Measurements from ENCODE around the gene CALN1.
"Not testable (repeated sequence)": the region's sequence is repeated elsewhere in the genome, so short reads cannot be mapped to it uniquely, and the experiment has no call there.

Gene CALN1

DNA sequence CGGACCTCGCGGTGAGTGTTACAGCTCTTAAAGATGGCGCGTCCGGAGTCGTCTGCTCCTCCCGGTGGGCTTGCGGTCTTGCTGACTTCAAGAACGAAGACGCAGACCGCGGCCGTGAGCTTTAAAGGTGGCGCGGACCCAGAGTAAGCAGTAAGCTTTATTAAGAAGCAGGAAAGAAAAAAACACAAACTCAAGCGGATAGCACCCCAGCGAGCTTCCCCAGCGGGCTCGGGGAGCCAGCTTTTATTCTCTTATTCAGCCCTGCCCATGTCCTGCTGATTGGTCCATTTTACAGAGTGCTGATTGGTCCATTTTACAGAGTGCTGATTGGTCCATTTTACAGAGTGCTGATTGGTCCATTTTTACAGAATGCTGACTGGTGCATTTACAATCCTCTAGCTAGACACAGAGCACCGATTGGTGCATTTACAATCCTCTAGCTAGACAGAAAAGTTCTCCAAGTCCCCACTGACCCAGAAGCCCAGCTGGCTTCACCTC is at the start of gene CALN1:
Gene CALN1, minus strand, starts transcription at position 218 of the 498 bp plus-strand sequence.
- peak; percentile 54 for DNase-seq (ENCODE audit: low spot score)
- not testable (repeated sequence) for FAIRE-seq

DNA sequence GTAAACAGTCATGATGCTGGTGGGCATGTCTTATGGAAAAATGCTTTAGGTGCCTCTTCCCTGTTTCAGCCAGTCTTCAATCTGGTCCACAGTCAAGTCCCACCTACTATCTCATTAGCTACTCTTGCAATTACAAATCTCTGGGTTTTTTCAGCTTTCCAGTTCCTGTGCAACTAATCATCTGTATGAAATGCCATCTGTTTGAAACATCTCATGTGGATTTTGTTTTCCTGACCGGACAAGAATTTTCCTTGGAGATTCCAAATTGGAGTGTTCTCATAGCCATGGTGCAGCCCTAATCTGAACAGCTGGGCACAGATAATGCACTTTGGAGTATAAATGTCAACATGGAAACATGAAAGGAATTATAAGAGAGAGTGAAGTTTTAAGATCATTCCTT is 41.3 kb upstream of the CALN1 start:
- FAIRE-seq (no peak), DNase-seq (ENCODE audit: low spot score) (no peak)

DNA sequence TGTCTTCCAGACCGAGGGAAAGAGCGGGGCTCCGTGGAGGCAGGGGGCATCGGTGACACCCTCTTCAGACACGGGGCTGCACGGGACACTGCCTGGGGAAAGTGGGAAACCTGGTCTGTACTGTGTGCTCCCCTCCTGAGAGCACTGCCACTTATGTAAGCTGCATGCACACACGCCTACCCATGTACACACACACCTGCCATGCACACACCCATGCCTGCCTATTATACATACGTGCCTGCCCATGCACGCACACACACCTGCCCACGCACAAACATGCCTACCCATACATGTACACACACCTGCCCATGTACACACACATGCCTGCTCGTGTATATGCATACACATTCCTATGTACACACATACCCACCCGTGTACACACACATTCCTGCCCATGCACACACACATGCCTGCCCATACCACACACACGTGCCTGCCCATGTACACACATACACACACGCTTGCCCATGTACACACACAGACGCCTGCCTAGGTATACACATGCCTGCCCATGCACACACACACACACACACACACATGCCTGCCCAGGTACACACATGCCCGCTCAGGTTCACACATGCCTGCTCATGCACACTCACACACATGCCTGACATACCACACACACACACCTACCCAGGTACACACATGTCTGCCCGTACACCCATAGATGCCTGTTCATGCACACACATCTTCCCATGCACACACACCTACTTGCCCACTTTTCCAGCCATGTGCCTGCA is 35.5 kb upstream of the CALN1 start:
- DNase-seq (ENCODE audit: low spot score) (no peak), FAIRE-seq (peak; percentile 88)

DNA sequence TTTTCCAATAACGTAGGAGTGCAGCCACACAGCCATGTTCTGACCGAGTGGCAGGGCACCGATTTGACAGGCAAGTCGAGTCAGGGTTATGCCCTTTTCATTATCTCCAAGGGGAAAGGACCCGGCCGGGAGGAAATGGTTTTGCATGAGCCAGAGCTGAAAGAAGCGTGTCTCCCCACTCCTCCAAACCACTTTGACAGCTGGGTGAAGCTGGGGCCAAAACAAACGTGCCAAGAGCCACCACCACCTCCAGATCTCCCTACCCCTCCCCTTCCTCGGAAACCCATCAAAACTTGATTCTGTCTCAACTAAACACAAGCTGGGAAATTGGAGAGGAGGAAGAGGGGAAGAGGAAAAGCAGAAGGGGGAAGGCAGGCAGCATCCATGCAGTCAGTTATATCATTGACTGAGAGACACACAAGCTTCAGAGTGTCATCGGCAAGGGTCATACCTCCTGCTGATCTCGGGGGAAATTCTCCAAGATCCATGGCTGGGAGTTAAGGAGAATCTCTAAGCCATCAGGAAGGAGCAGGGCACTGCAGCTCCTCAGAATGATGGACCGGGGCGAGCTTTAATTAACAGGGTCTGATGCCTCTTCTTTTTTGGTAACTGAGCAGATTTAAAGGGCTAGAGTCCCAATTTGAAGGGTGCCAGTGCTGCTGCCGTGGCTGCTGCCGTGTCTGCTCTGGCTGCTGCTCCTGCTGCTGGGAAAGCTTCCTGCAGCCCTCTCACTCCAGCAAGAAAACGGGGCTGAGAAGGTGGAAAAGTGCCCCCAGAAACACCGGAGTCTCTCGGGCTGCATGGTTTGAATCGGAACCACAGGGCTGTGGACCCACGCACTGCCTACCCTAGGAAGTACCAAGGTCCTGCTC is 34.7 kb upstream of the CALN1 start:
- FAIRE-seq (no peak), DNase-seq (ENCODE audit: low spot score) (peak; percentile 21)

DNA sequence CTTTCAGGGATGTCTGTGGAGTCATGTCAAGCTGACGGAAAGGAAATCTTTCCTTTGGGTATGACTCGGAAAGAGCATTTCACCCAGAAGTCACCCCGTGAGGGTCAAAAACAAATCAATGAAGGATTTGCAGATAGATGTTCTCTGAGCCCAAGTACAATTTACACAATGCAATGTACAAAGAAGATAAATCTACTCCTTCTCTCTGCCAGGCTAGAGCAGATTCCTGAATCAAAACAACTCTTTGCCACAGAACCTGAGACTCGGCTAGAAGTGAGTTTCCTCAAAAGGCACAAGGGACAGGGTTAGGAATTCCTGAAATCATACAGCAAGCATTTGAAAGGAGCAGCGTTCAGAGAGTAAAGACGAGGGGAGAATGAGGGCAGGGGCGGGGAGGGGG is 34.0 kb upstream of the CALN1 start:
- DNase-seq (ENCODE audit: low spot score) (no peak), FAIRE-seq (no peak)

DNA sequence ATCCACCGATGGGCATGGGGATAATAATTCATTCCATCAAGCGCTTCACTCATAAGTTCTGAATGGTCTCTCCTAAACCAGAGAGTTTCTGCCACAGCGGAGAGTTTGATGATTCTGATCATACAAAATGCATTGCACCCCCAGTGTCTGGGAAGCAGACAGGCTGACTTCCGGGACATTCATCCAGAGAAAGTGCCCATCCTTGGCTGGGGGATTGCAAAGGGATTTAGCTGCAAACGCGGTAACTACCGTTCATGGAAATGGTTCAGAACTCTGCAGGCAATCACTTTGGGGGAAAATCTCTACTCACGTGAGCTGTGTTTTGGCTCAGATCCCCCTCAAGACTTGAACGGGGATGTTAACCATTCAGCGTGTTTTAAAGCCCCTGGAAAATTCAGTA is 33.4 kb upstream of the CALN1 start:
- no peak for FAIRE-seq
- DNase-seq (ENCODE audit: low spot score): no peak

DNA sequence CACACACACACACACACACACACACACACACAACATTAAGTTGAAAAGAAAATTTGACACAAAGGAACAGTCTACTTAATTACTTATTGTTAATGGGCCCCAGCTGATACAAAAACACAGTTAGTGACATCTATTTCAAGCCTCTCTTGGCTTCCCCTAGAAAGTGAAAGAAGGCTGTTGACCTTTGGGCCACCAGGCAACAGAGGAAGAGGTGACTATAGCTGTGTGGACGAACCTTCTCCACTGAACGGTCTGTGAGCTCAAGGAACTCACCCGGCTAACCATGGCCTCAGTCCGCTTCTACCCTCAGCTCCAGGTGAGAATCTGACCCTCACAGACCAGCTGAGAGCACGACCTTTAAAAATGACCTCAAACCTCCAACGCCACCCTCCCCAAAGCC is 32.9 kb upstream of the CALN1 start:
- DNase-seq (ENCODE audit: low spot score) (no peak), FAIRE-seq (no peak)

DNA sequence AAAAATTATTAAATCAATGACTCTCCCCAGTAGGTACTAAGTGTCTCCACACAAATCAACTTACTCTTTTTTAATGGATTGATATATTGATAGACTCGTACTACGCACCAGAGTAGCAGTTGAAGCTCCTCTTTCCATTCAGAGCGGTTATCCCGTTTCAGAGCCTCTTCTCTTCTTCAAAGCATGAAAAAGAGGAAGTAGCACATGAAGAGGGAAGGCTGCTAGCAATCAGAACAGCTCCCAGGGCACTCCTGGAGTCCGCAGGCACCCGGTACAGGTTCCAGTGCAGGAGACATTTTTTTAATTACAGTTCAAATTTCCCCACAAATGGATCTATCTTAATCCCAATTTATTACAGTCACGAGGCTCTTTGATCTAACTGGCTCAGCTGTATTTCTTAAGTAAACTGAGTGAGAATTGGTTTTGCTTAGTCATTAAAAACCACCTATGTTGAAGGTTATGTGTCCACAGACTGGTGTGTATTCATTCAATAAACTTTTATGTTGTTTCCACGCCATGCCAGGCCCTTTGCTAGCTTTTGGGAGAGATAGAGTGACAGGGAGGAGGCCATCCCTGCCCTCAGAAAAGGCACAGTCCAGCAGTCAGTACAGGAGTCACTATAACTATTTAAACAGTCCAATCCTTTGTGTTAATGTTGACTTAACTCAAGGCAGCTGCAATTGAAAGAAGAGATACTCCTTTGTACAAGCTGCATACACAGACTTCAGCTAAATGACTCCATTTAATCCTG is 32.1 kb upstream of the CALN1 start:
- FAIRE-seq: no peak

DNA sequence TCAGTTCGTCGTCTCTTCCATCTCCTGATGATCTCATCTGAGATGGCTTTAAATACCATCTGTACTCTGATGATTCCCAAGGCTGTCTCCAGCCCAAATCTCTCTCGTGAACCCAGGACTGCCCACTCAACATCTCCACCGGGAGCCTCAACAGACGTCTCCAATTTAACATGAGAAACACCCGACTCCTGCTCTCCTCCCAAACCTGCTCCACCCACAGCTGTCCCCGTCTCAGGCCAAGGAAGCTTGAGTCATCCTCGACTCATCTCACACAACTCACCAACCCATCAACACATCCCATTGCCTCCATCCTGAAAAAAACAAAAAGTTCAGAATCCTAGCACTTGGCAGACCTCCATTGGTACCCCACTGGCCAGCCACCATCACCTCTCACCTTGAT is 29.7 kb upstream of the CALN1 start:
- FAIRE-seq (no peak), DNase-seq (ENCODE audit: low spot score) (peak; percentile 42)

More for the DNA sequence above, 32.1 kb upstream of the CALN1 start:
- no peak for DNase-seq (ENCODE audit: low spot score)

DNA sequence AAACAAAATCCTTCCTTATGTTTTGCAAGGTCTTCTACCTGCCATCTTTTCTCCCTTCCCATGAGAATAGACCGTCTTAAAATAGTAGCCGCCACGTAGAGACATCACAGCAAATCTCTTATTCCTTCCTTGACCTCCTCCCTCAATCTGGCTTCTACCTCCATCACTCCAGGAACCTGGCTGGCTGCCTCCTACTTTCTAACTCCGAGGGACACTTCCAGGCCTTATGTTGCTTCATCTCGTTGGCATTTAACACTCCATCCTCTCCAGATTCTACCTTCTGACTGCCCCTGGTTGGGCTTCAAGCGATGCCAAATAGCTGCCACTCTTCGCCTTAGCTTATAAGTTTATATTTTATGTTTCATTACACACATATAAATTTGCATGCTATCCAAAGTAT is 26.4 kb upstream of the CALN1 start:
- FAIRE-seq: no peak
- no peak for DNase-seq (ENCODE audit: low spot score)

DNA sequence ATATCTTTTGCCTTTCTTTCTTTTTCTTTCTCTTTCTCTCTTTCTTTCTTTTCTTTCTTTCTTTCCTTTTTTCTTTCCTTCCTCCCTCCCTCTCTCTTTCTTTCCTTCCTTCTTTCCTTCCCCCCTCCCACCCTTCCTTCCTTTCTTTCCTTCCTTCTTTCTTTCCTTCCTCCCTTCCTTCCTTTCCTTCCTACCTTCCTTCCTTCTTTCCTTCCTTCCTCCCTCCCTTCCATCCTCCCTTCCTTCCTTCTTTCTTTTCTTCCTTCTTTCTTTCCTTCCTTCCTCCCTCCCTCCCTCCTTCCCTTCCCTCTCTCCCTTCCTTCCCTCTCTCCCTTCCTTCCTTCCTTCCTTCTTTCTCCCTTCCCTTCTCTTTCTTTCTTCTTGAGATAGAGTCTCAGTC is 25.5 kb upstream of the CALN1 start:
- FAIRE-seq: no peak
- DNase-seq (ENCODE audit: low spot score): no peak

DNA sequence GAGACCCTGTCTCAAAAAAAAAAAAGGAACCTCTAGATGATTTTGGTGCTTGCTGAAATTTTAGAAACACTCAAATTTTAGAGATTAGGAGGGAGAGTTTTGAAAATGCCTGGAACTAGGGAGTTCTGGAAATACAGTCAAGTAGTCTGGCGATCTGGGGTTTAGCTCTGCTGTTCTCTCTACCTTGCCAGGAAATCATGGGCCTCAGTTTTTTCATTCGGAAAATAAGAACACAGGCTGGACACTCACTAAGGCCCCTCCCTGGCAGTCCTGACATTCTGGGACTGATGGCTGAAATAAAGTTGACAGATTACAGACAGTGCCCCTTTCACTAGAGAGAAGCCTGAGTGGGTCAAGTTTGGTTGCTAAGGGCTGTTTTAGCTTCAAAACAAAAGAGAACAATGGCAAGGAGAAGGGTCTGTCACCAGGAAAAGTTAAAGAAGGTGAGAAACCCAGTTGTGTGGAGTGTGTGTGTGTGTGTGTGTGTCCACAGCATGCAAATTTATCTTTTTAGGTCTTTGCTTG is 25.0 kb upstream of the CALN1 start:
- no peak for FAIRE-seq
- no peak for DNase-seq (ENCODE audit: low spot score)

DNA sequence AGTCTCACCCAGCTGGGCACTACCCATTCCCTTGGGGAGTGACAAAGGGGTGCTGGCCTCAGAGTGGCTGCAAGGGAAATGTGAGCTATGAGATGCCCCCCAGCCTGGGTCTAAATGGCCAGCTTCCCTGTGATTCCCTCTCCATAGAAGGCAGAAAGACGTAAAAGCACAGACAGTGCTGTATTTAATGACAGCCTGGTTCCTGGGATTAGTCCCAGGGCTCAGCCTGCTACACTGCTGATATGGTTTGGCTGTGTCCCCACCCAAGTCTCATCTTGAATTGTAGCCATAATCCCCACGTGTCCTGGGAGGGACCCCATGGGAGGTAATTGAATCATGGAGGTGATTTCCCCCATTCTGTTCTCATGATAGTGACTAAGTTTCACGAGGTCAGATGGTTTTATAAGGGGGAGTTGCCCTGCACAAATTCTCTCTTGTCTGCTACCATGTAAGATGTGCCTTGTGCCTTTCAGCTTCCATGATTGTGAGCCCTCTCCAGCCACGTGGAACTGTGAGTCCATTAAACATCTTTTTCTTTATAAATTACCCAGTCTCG is 23.9 kb upstream of the CALN1 start:
- FAIRE-seq (no peak), DNase-seq (ENCODE audit: low spot score) (no peak)

DNA sequence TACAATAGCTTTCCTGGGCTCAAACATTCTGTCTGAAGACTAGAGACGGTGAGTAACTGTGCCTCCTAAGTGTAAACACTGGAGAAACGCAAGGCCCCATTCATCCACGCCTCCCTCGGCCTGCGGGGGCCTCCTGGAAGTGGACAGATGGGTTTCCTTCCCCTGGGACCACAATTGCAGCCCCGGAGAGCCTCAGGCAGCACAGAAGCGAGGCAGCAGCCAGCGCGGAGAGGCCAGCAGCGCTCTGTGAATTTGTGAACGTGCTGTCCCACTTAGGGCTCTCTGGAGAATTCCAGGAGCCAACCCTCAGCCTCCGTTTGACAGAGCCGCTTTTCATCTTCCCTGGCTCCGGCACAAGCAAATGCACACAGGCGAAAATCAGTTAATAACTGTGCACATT is 23.2 kb upstream of the CALN1 start:
- DNase-seq (ENCODE audit: low spot score): no peak
- no peak for FAIRE-seq

DNA sequence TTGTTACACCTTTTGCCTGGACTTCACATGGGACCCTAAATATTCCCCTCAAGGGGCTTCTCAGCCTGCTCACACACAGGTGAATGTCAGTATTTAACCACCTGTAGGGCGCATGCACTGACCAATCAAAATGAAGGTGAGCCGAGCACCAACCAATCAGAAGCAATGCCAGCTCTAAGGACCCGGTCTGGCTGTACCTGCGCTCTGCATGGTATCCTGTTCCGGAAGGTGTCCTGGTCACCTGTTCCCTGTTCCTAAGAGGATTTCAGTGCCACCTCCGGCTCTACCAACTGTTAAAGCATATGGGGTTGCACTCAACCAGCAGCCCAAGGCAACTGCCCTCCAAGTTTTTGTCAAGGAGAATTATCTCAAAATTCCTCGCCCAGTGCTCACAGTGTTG is 18.4 kb upstream of the CALN1 start:
- FAIRE-seq (no peak), DNase-seq (ENCODE audit: low spot score) (no peak)

DNA sequence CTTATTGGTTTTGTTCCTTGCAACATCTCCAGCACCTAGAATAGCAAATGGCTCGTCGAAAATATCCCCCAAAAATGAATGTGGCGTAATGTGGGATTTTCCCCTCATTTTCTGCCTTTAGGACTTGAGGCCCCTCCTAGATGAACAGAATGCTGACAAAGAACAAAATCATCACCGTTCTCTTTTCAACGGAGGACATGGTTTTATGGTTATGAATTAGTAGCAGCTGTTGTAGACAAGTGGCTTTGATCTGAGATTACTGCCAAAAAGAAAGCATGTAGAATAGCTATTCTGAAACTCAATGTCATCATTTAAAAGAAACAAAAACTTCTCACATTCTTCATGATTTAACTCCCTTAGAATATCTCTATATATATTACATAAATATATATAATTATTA is 17.2 kb upstream of the CALN1 start:
- no peak for DNase-seq (ENCODE audit: low spot score)
- no peak for FAIRE-seq

DNA sequence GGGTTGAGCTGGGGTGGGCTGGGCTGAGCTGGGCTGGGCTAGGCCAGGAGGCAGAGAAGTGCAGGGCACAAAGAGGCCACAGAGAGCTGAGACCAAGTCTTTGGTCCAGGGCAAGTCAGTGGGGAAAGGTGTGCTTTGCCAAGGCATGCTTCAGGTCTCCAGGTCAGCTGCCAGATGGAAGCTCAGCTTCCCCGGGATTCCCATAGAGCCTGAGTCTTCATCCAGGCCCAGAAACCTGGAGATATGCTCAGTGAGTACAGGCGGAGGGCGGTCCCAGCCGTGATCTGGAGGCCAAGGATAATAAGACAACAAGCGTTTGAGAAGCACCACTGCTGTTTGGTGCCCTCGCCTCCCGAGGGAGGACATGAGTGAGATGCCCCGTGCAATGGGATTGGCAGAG is 4.7 kb upstream of the CALN1 start:
- FAIRE-seq (no peak), DNase-seq (ENCODE audit: low spot score) (no peak)

DNA sequence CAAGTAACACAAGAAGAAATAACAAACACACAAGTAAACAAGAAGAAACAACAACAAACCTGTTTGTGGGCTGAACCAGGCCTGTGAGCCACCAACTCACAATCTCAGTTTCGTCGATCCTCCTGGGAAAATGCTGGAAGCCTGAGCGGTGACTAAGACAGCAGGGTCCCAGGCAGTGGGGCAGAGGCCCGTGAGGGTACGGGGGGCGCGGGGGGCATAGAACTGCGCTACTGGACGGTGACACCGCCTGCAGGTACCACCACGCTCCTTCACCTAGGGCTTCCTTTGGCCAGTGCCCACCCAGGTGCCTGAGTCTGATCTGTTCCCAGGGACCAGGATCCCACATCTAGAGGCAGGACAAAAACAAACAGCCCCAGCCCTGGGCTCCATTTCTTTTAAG is 3.4 kb upstream of the CALN1 start:
- DNase-seq (ENCODE audit: low spot score) (no peak), FAIRE-seq (no peak)

DNA sequence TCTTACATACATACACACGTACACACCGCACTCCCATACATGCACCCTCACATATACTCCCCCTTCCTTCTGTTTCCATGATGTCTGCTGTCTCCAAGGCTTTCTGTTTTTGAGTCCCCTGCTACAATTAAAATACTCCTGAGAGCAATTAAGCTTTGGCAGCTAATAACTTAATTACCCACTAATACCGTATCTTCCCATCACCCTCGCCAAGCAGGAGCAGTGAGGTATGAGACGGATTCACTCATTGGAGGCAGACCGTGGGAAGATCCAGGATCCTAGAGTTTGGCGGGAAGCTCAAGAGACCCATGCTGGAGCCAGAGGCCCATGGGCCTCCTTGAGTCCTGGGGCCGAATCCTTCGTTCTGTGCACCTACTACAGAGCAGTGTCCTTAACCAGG is 1.7 kb upstream of the CALN1 start:
- no peak for DNase-seq (ENCODE audit: low spot score)
- no peak for FAIRE-seq

DNA sequence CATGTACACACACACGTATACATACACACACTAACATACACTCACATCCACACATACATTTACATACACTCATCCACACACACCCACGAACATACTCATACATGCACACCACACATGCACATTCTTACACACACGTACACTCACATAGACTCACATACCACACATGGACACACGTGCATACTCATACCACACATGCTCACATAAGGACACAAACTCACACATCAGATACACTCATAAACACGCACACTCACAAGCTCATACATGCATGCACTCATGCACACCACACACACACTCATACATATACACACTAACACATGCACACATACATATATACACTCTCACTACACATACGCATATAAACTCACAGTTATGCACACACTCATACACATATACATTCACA is 1.2 kb upstream of the CALN1 start:
- DNase-seq (ENCODE audit: low spot score): no peak
- FAIRE-seq: no peak

DNA sequence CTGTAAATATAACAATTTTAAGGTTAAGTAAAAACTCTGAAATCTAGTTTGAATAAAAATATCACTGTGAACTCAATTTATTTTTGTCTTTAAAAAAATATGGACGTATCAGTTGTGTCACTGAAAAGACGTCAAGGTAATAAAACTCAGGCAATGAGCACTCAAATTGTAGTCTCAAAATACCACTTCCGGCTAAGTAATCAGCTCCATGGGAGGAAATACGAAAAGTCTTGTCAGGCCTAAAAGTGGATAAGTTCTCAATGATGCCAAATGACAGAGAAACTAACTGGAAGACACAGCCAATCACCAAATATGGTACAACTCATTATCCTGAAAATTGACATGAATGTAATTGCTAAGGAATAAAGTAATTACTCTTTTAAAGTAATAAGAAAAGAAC is 719 bp downstream of the CALN1 start:
- DNase-seq (ENCODE audit: low spot score): peak; percentile 13
- no peak for FAIRE-seq

All from urothelium cell line (cell line).